HG02885 (cell line): ENCODE results near the gene HRAS.

Experiments used
- ATAC-seq: cut with Tn5 transposase; IDR thresholded peaks from one replicate; pipeline ENCODE4 v1.9.1; 2021; ENCODE audit warnings: mild to moderate bottlenecking; ENCODE audit not compliant: unreplicated experiment, poor library complexity

The HRAS gene

DNA sequence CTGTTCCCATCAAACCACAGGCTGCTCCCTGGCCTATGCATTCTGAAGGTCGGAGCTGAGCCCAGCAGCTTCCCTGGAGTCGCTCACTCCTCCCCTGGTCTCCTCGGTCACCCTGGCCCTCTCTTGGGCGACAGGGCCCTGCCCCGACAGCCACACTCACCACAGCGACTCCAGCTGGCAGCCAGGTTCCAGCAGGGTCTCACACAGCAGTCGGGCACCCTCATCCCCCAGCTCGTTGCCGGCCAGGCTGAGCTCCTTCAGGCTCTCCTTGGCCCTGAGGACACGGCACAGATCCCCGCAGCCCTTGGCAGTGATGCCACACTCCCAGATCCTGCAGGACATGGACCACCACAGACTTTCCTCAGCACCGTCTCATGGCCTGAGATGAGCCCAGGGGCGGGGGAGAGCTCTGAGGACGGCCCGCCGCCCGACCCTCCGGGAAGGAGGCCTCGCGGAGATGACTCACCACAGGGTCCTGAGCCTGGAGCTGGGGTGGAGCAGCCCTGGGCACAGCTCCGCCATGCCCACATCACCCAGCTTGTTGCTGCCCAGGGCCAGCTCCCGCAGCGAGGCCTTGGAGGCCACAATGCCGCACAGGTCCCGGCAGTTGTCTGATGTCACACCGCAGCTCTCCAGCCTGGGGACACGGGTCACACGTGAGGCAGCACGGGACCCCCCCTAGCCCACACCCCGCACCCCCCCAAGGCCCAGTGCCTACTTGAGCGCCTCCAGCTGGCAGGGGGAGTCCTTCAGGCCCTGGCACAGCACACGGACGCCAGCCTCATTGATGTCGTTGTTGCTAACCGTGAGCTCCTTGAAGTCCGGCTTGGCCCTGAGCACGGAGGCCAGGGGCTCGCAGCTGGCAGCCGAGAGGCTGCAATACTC, 36.8 kb downstream of the HRAS start:
- no peak for ATAC-seq

DNA sequence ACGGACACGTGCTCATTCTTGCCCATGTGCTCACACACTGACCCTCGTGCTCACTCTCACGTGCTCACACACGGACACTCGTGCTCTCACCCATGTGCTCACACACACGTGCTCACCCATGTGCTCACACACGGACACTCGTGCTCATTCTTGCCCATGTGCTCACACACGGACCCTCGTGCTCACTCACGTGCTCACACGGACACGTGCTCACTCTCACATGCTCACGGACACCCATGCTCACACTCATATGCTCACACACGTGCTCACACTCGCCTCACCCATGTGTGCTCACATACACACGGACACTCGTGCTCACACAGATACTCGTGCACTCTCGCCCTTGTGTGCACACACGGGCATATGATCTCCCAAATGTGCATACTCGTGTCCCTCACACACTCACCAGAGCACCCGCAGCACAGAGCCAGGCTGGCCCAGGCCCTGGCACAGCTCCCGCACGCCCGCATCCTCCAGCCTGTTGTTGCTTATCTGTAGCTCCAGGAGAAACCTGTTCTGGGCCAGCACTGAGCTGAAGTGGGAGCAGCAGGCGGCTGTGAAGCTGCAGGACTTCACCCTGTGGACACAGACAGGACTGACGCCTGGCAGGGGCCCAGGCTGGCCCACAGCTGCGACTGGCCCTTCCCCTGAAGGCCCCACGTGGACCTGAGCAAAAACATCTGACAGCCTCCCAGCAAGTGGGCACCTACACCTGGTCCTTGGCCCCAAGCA, 37.6 kb downstream of the HRAS start:
- no peak for ATAC-seq

- ATAC-seq = no peak
Measured at GRCh38 chr11:496834-497564, 38.4 kb downstream of the HRAS start.

GRCh38 chr11:495537-495931, 39.8 kb downstream of the HRAS start:
- ATAC-seq = no peak

GRCh38 chr11:494761-495536, 40.4 kb downstream of the HRAS start:
- no peak for ATAC-seq

DNA sequence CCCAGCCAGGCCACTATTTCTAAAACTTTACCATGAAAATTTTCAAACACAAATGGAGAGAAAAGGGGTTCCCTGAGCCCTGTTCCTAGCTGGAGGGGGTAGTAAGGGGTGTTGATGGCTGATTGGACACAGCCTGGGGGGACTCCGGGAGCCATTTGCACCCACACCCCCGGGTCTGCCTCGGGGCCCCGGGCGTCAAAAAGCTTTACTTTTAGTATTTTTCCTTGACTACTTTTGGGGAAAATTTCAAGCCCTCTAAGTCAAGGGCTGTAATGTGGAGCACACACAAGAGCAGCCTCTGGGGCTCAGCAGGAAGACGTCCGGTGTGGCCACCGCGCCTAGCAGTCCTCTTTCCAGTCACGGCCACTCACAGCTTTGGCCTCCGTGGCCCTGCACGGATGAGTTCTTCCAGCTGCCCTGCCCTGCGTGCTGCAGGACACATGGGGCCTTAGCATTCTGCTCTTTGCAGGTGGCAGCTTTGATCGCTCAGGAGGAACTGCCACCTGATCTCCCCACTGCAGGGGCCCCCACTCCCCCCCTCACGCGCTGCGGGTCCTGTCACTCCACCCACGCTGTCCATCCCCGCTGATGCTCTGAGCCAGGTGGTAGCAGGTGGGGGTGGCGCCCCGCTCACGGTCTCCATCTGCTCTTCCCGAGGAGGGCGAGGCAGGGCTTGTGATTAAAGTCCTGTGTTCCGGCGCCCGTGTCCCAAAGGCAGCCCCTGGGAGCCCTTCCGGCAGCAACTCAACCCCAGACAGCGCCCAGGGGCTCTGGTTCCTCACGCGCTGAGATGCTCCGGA, 42.7 kb downstream of the HRAS start:
- ATAC-seq = no peak

- ATAC-seq = no peak
Measured at GRCh38 chr11:491358-491757, 44.0 kb downstream of the HRAS start.

GRCh38 chr11:490930-491260, 44.5 kb downstream of the HRAS start:
- ATAC-seq = no peak

DNA sequence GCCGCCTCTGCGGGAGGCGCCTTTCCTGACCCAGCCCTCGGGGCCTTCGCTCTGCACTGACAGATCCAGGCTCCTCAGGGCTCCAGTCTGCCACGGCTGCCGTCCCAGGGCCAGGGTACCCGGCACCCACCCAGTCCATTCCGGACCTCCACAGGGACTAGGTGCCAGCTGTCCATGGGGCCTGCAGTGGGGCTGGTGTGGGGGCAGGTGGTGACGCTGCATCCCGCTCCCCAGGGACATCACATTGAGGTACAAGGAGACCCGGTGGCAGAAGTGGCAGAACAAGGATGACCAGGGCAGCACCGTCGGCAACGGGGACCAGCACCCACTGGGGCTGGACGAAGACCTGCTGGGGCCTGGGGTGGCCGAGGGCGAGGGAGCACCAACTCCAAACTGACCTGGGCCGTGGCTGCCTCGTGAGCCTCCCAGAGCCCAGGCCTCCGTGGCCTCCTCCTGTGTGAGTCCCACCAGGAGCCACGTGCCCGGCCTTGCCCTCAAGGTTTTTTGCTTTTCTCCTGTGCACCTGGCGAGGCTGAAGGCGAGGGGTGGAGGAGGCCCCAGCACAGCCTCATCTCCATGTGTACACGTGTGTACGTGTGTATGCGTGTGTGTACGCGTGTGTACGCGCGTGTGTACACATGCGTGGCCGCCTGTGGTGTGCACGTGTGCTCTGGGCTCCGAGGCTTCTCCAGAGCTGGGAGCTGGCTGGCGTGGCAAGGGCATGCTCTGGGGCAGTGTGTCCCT, 45.0 kb downstream of the HRAS start:
- ATAC-seq = no peak

- no peak for ATAC-seq
Measured at GRCh38 chr11:489610-490185, 45.7 kb downstream of the HRAS start.

GRCh38 chr11:488992-489391, 46.4 kb downstream of the HRAS start:
- no peak for ATAC-seq

- ATAC-seq = no peak
Measured at GRCh38 chr11:488579-488978, 46.8 kb downstream of the HRAS start.

DNA sequence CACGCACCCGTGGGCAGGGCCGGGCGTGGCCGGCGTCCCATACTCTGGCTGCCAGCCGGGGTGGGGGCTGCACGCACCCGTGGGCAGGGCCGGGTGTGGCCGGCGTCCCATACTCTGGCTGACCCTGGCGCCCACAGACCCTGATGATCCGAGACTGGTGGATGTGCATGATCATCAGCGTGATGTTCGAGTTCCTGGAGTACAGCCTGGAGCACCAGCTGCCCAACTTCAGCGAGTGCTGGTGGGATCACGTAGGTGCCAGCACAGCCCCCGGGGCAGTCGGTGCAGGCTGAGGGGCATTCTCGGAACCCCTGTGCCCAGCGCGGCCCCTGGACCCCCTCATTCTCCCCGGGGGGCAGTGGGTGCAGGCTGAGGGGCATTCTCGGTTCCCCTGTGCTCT, 47.3 kb downstream of the HRAS start:
- no peak for ATAC-seq

GRCh38 chr11:487571-488021, 47.8 kb downstream of the HRAS start:
- no peak for ATAC-seq

GRCh38 chr11:486189-486588, 49.2 kb downstream of the HRAS start:
- ATAC-seq = no peak

DNA sequence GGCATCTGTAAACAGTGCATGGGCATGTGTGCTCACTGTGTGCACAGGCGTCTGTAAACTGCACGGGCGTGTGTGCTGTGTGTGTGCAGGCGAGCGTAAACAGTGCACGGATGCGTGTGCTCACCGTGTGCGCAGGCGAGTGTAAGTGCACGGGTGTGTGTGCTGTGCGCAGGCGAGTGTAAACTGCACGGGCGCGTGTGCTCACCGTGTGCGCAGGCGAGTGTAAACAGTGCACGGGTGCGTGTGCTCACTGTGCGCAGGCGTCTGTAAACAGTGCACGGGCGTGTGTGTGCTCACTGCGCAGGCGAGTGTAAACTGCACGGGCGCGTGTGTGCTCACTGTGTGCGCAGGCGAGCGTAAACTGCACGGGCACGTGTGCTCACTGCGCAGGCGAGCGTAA, 50.8 kb downstream of the HRAS start:
- ATAC-seq = no peak
